NB4 (cell line): ENCODE measurements around the gene SORD.
A peak's percentile ranks its signal among the peaks of the same experiment; 100 is the strongest.
"Not testable (repeated sequence)": the region's sequence is repeated elsewhere in the genome, so short reads cannot be mapped to it uniquely, and the experiment has no call there.

ENCODE experiments used
- DNase-seq: peaks from one replicate; pipeline ENCODE4 v3.0.0; 2010; ENCODE audit warnings: low read depth
- H3K4me3 ChIP-seq: one replicate; pipeline ENCODE4 v1.5.1; 2011; ENCODE audit warnings: mild to moderate bottlenecking, low read depth, low read length, moderate library complexity
- MYC ChIP-seq: IDR thresholded peaks from 2 replicates; pipeline ENCODE4 v1.6.1; 2011; ENCODE audit warnings: low read depth, low read length
- POLR2A ChIP-seq: IDR thresholded peaks from 2 replicates; pipeline ENCODE4 v1.6.1; 2011; ENCODE audit warnings: mild to moderate bottlenecking; ENCODE audit not compliant: insufficient read length; ENCODE audit errors: extremely low read depth
- TF ChIP-seq, protein P1 (sequence below): IDR thresholded peaks from one replicate; pipeline ENCODE4 v1.5.1; 2012; ENCODE audit warnings: low read depth, low read length
- TF ChIP-seq, protein P2 (sequence below): IDR thresholded peaks from 2 replicates; pipeline ENCODE4 v1.6.1; 2011; ENCODE audit warnings: low read depth, low read length

SORD gene

DNA sequence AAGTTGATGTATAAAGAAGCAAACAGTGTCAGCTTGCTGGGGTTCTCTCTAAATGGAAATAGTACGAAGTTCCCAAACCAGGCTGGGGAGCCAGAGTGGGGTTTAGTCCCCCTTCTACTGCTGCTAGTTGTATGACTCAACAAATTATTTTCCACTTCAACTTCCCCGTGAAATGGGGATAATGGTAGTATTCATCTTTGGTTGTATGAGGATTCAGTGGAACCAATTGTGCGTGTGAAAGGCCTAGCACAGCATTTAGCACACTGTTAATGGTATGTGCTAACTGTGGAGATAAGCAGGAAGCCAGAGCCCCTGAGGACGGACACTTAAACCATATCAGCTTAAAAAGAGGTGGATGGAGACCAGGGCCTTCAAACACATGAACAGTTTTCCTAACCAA, 4.2 kb downstream of the SORD start:
- DNase-seq: no peak
- no peak overlapping the region for H3K4me3 ChIP-seq
- TF ChIP-seq POLR2A (no peak), MYC (no peak)
- TF ChIP-seq, protein P1, sequence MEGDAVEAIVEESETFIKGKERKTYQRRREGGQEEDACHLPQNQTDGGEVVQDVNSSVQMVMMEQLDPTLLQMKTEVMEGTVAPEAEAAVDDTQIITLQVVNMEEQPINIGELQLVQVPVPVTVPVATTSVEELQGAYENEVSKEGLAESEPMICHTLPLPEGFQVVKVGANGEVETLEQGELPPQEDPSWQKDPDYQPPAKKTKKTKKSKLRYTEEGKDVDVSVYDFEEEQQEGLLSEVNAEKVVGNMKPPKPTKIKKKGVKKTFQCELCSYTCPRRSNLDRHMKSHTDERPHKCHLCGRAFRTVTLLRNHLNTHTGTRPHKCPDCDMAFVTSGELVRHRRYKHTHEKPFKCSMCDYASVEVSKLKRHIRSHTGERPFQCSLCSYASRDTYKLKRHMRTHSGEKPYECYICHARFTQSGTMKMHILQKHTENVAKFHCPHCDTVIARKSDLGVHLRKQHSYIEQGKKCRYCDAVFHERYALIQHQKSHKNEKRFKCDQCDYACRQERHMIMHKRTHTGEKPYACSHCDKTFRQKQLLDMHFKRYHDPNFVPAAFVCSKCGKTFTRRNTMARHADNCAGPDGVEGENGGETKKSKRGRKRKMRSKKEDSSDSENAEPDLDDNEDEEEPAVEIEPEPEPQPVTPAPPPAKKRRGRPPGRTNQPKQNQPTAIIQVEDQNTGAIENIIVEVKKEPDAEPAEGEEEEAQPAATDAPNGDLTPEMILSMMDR: no peak
- TF ChIP-seq, protein P2, sequence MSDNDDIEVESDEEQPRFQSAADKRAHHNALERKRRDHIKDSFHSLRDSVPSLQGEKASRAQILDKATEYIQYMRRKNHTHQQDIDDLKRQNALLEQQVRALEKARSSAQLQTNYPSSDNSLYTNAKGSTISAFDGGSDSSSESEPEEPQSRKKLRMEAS: no peak

DNA sequence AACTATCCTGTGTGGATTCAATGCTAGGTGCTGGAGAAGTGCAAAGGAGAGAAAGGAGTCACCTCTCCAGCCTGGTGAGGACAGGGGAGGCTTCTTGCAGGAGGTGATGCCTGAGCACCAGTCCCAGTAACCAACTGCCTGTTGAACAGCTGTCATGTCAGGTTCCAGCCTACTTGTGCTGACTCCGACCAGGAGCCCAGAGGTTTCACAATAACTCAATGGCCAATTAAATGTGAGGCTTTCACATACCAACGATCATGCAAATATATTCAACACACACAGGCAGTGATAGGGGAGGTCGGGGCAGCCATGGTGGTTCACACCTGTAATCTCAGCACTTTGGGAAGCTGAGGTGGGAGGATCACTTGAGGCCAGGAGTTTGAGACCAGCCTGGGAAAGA, 7.7 kb downstream of the SORD start:
- TF ChIP-seq, protein P1: no peak
- no peak for TF ChIP-seq POLR2A
- TF ChIP-seq, protein P2: no peak
- no peak for TF ChIP-seq MYC
- DNase-seq: no peak
- no peak overlapping the region for H3K4me3 ChIP-seq

DNA sequence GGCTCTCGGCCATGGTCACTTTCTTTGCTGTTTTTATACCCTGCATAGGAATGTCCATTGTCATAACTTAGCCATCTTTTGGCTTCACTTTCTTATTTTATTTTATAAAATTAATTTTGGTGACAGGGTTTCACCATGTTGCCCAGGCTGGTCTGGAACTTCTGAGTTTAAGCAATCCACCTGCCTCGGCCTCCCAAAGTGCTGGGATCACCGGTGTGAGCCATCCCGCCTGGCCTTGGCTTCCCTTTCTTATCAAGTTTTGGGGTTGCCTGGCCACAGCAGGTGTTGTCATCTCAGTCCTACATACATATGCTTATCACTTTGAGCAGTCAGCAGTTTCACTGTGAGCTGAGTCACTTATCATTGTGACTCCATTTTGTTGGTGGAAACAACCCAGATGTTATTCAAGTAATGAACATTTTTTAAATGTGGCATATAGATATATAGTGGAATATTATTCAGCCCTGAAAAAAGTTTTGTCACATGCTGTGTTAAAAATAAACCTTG, 8.6 kb downstream of the SORD start:
- DNase-seq, H3K4me3 ChIP-seq: not testable (repeated sequence)

DNA sequence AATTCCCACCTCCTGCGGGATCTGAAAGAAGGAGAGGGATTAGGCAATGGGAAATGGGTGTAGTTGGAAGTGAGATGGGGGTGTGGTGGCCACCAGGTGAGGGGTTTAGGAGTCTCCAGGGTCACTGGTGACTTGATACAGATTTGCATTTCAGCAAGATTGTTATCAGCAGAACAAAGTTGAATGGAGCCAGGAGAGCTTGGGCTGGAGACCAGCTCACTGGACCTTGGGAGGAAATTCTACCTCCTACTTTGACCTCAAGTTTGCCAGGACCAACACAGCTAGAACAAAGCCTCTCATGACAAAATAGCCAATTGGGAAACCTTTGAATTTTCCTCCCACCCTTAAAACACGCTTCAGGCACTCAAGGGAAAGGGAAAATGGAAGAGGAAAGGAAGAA, 9.5 kb downstream of the SORD start:
- DNase-seq, H3K4me3 ChIP-seq: not testable (repeated sequence)

DNA sequence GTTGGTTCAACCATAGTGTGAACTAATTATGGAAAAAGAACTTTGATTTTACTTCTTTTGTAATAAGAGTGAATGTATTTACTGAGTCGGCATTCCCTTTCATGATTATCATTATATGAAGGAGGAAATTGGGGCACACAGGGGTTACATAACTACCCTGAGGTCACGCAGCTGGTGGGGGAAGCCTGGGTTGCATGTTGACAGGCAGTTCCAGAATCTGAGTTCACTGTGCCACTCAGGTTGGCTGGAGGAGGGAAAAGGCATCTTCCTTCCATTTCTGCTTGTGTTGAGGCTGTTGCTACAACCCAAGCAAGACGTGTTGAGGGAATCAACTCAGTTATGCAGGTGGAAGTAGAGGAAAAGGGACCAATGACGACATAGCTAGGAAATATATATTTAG, 11.1 kb downstream of the SORD start:
- not testable (repeated sequence) for H3K4me3 ChIP-seq

DNA sequence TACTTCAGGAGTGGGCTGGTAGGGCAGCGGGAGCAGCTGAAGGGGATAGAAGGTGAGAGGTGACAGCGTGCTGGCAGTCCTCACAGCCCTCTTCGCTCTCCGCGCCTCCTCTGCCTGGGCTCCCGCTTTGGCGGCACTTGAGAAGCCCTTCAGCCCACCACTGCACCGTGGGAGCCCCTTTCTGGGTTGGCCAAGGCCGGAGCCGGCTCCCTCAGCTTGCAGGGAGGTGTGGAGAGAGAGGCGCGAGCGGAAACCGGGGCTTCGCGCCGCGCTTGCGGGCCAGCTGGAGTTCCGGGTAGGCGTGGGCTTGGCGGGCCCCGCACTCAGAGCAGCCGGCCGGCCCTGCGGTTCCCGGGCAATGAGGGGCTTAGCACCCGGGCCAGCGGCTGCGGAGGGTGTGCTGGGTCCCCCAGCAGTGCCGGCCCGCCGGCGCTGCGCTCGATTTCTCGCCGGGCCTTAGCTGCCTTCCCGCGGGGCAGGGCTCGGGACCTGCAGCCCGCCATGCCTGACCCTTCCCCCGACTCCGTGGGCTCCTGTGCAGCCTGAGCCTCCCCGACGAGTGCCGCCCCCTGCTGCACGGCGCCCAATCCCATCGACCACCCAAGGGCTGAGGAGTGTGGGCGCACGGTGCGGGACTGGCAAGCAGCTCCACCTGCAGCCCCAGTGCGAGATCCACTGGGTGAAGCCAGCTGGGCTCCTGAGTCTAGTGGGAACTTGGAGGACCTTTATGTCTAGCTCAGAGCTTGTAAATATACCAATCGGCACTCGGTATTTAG, 11.8 kb downstream of the SORD start:
- H3K4me3 ChIP-seq, DNase-seq: not testable (repeated sequence)

More for the DNA sequence above, 11.1 kb downstream of the SORD start:
- DNase-seq: not testable (repeated sequence)

DNA sequence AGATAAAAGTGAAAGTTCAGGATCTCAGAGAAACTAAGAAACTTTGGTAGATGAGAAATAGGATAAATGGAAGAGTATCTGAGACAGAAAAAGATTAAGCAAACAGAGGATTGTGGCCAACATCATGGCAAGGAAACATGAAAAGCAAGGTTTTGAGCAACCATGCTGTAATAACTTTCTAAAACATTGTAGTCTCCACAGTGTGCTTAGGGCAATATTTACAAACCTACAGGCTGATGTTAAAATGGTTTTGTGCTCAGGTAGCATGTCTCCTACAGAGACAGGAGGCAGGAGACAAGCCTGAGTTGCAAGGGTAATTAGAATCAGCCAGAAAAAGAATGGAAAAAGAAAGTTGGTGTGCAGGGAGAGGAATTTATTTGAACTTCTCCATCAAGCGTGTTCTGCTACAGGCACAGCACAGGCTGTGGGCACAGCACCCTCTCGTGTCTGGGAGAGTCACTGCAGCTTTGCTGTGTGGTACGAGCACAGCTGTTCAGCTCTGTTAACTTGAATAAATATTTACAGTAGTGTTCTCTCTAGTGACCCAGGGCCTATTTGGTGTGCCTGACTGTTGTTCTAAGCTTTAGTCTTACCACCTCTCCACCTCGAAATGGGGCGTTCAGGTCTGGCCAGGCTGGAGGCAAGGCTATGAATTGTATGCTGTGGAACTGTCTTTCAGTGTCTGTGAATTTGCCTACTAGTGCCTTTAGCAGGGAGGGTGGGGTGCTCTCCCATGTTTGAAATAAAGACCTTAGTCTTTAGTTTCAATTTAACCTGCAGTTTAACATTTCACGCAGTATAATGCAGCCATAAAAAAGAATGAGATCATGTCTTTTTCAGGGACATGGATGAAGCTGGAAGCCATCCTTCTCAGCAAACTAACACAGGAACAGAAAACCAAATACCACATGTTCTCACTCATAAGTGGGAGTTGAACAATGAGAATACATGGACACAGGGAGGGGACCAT, 14.1 kb downstream of the SORD start:
- DNase-seq: peak; percentile 49
- TF ChIP-seq, protein P1: peak; percentile 60
- not testable (repeated sequence) for H3K4me3 ChIP-seq

DNA sequence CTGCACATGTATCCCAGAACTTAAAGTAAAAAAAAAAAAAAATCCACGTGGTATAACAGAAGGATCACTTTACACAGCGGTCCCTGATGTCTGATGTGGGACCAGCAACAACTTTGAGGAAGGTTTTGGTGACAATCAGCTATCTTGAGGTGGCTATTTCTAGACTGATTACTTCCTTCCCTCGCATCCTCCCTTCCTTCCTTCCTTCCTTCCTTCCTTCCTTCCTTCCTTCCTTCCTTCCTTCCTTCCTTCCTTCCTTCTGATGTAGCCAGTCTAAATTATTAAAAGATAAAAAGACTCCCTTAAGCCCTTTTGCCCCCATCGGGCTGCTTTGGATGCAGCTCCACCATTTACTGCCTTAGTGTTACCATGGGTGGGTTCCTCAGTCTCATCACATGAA, 14.9 kb downstream of the SORD start:
- TF ChIP-seq, protein P2: no peak
- TF ChIP-seq POLR2A (no peak), MYC (no peak)
- TF ChIP-seq, protein P1: no peak
- DNase-seq: no peak
- H3K4me3 ChIP-seq: no peak overlapping the region

DNA sequence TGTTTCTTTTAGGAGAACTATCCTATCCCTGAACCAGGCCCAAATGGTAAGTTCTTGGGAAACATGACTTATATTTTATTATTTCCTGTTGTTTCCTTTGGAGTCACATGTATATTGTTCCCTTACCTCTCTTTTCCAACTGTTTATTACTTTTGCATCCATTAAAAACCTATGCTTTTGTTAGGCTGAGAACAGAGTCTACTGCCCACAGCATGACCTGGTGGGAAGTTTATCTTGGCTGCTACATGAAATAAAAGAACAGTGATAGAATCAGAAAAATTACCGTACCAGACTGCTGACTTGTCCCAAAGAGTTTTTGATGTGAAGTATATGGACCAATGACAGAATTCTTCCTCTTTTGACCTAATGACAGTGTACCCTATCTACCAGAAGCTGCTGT, 17.4 kb downstream of the SORD start:
- DNase-seq, H3K4me3 ChIP-seq: not testable (repeated sequence)

DNA sequence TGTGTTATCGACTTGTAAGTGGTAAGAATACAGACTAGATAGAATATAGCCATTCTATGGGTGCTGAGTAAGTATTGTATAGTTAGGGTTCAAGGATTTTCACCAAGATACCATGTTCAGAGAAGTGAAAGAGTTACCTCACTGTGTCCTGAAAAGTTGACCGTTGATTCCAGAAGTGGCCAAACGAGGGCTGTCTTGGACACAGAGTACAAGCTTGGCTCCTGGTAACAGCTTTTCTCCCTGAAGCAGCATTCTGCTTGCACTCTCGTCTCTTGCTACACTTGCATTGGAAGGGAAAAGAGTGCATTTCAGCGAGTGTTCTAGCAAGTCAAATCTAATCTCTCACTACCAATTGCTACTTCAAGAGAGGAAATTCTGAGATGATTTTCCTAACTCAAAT, 18.5 kb downstream of the SORD start:
- H3K4me3 ChIP-seq, DNase-seq: not testable (repeated sequence)

DNA sequence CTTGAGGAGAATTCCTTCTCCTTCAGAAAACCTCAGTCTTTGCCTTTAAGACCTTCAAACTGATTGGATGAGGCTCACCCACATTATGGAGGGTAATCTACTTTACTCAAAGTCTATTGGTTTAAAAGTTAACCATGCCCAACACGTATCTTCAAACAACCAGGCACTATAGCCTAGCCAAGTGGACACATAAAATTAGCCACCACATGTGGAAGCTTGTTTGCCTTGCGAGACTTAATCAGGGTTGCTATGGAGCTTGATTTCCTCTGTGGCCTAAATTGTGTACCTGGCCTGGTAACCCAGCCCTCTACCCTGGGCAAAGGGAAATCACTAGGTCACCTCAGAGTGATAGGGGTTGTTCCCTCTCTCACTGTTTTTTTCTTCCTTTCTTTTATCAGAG, 19.9 kb downstream of the SORD start:
- not testable (repeated sequence) for DNase-seq, H3K4me3 ChIP-seq

DNA sequence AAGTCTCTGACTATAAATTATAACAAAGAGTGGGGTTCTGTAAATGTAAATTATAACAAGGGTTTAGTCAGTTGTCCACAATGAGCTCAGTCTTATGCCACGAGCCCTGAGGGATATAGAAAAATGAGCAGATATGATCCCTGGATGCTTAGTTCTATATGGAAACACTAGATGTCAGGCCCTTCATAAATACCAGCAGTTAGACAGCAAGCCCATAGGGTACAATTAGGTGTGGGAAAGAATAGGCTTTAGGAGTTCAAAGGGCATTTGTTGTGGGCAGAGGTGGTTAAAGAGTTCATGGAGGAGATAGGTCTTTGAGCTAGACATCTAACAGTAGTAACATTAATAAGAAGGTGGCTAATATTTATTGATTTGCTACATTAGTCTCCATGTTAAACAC, 21.3 kb downstream of the SORD start:
- DNase-seq, H3K4me3 ChIP-seq: not testable (repeated sequence)
